Measurements from ENCODE around the gene C5orf15. TPM values are rescaled to one million over a fixed set of nuclear protein-coding genes. Genes with fewer than 3 reads are reported as not detected.
"Not testable (repeated sequence)": the region's sequence is repeated elsewhere in the genome, so short reads cannot be mapped to it uniquely, and the experiment has no call there.

C5orf15 gene
- total RNA-seq, 1 experiment from 2014 or later: 28.8 TPM

- intact Hi-C loops (cut with micrococcal nuclease); H4K20me1 ChIP-seq (ENCODE audit: insufficient read depth); H3K27ac ChIP-seq (ENCODE audit: low read depth, low read length); H3K79me2 ChIP-seq (ENCODE audit: insufficient read depth, low read length); H3K9me2 ChIP-seq (ENCODE audit: insufficient read depth); BruUV-seq (replicated peaks); H3K9me3 ChIP-seq (ENCODE audit: control insufficient read depth in 1 of 2, insufficient read depth in 1 of 2, low read depth in 1 of 2, low read length in 2 of 2); H3K9ac ChIP-seq (ENCODE audit: low read length); ATAC-seq; H3K27me3 ChIP-seq (ENCODE audit: insufficient read depth, low read length); POLR2A ChIA-PET; H3K36me3 ChIP-seq (ENCODE audit: control insufficient read depth in 1 of 2, insufficient read depth in 2 of 2, low read length in 2 of 2); H3K4me2 ChIP-seq (ENCODE audit: low read length); CTCF ChIA-PET; H3K4me3 ChIP-seq (replicated peaks in 1 of 2; ENCODE audit: low read depth in 1 of 2, low read length in 2 of 2); DNase-seq (ENCODE audit: low read depth, low spot score); H3K4me1 ChIP-seq (ENCODE audit: control insufficient read depth in 1 of 2, insufficient read depth in 2 of 2, low read length in 2 of 2); H2AFZ ChIP-seq (ENCODE audit: low read depth, low read length, poor library complexity, severe bottlenecking); RAD21 ChIA-PET (ENCODE audit: low non-redundant PET in 1 of 2, low total read pairs in 2 of 2, uncharacterized antibody in 2 of 2, unreplicated experiment in 2 of 2): not testable (repeated sequence)
Observed at GRCh38 chr5:133935991-133936650, 32.3 kb downstream of the C5orf15 start.

GRCh38 chr5:133935667-133935940 is 32.8 kb downstream of the C5orf15 start:
- Histone ChIP-seq H3K79me2 (ENCODE audit: insufficient read depth, low read length) (no peaks in the 10 kb centered on the region), H3K9me3 (ENCODE audit: control insufficient read depth in 1 of 2, insufficient read depth in 1 of 2, low read depth in 1 of 2, low read length in 2 of 2) (no peaks in the 10 kb centered on the region), H3K27me3 (ENCODE audit: insufficient read depth, low read length) (no peaks in the 10 kb centered on the region), H4K20me1 (ENCODE audit: insufficient read depth) (no peaks in the 10 kb centered on the region), H3K9me2 (ENCODE audit: insufficient read depth) (no peaks in the 10 kb centered on the region), H3K4me3 (replicated peaks in 1 of 2; ENCODE audit: low read depth in 1 of 2, low read length in 2 of 2) (no peak overlapping the region), H3K36me3 (ENCODE audit: control insufficient read depth in 1 of 2, insufficient read depth in 2 of 2, low read length in 2 of 2) (no peaks in the 10 kb centered on the region), H2AFZ (ENCODE audit: low read depth, low read length, poor library complexity, severe bottlenecking) (no peak overlapping the region), H3K4me1 (ENCODE audit: control insufficient read depth in 1 of 2, insufficient read depth in 2 of 2, low read length in 2 of 2) (no peaks in the 10 kb centered on the region), H3K27ac (ENCODE audit: low read depth, low read length) (no peak overlapping the region), H3K4me2 (ENCODE audit: low read length) (no peak overlapping the region), H3K9ac (ENCODE audit: low read length) (no peak overlapping the region)
- ChIA-PET POLR2A (no interaction called here), RAD21 (ENCODE audit: low non-redundant PET in 1 of 2, low total read pairs in 2 of 2, uncharacterized antibody in 2 of 2, unreplicated experiment in 2 of 2) (no interaction called here), CTCF (no interaction called here)
- DNase-seq (ENCODE audit: low read depth, low spot score) (no peak), ATAC-seq (no peak)
- no TSS peak for BruUV-seq (replicated peaks)
- intact Hi-C loops (cut with micrococcal nuclease): no loop called here
- no peak for TF ChIP-seq CBX3 (IDR thresholded peaks at IDR 0.05; ENCODE audit: low read depth)

All from HCT116 (cell line).